Activated naive CD4-positive, alpha-beta T cell treated with anti-CD3 and anti-CD28 coated beads, Interleukin-2, amount 50 U/mL, for 72 hours (primary cell): ENCODE results near the gene ITPR2. TPM values are rescaled to one million over a fixed set of nuclear protein-coding genes. Genes with fewer than 3 reads are reported as not detected.
"Not testable (repeated sequence)": the region's sequence is repeated elsewhere in the genome, so short reads cannot be mapped to it uniquely, and the experiment has no call there.

Experiments used
- ATAC-seq, 2 donors: fragments of 150-1000 bp; cut with Tn5 transposase; 2 replicates each; pipeline ENCODE4 v1.10.0; 2021; ENCODE audit warnings: mild to moderate bottlenecking in 2 of 2, moderate library complexity in 2 of 2
- DNase-seq, 2 donors: peaks; one replicate each; pipeline ENCODE4 v3.0.0; 2021 to 2022; ENCODE audit warnings: low spot score in 2 of 2
- H3K27ac Mint-ChIP-seq, 2 donors: one replicate each; pipeline ENCODE4 v1.8.0; 2022; ENCODE audit warnings: mild to moderate bottlenecking in 2 of 2, mixed read lengths in 2 of 2
- H3K36me3 Mint-ChIP-seq, 2 donors: one replicate each; pipeline ENCODE4 v1.8.0; 2022; ENCODE audit warnings: mixed read lengths in 2 of 2
- H3K9me3 Mint-ChIP-seq, 2 donors: one replicate each; pipeline ENCODE4 v1.8.0; 2022; ENCODE audit warnings: mixed read lengths in 2 of 2
- total RNA-seq, 2 donors: library from RNA; stranded (reverse); gene quantifications; one replicate each; pipeline ENCODE4 v1.2.3, GENCODE V29; 2022

Gene ITPR2
- total RNA-seq, 2 donors from 2014 or later = 44.6 to 46.1 TPM

- no peak for ATAC-seq
- no peaks in the 10 kb centered on the region for H3K9me3 Mint-ChIP-seq
- H3K36me3 Mint-ChIP-seq = peaks cover 21 to 25% of the 10 kb centered on the region in 2 donors
- DNase-seq = no peak
- no peak overlapping the region for H3K27ac Mint-ChIP-seq
These were observed 363.4 kb downstream of the ITPR2 start for GRCh38 chr12:26469421-26470180.

- Mint-ChIP-seq H3K9me3 (no peaks in the 10 kb centered on the region), H3K27ac (no peak overlapping the region), H3K36me3 (peaks cover 4 to 14% of the 10 kb centered on the region in 2 donors)
- ATAC-seq (no peak), DNase-seq (no peak)
These were observed 365.6 kb downstream of the ITPR2 start for GRCh38 chr12:26467351-26467750.

- ATAC-seq (no peak), DNase-seq (no peak)
- H3K9me3 Mint-ChIP-seq = no peaks in the 10 kb centered on the region
- H3K27ac Mint-ChIP-seq = no peak overlapping the region
- peaks cover 4 to 14% of the 10 kb centered on the region in 2 donors for H3K36me3 Mint-ChIP-seq
These were observed 366.3 kb downstream of the ITPR2 start for GRCh38 chr12:26466726-26467125.

- H3K36me3 Mint-ChIP-seq = peaks cover 8 to 14% of the 10 kb centered on the region in 2 donors
- H3K9me3 Mint-ChIP-seq = no peaks in the 10 kb centered on the region
- ATAC-seq (no peak), DNase-seq (no peak)
- H3K27ac Mint-ChIP-seq = no peak overlapping the region
These were observed 367.4 kb downstream of the ITPR2 start for GRCh38 chr12:26465419-26466097.

GRCh38 chr12:26461776-26462175 is 371.2 kb downstream of the ITPR2 start:
- peaks cover 17 to 33% of the 10 kb centered on the region in 2 donors for H3K36me3 Mint-ChIP-seq
- H3K9me3 Mint-ChIP-seq = peaks cover 0 to 8% of the 10 kb centered on the region in 2 donors
- no peak for ATAC-seq
- DNase-seq = no peak
- H3K27ac Mint-ChIP-seq = no peak overlapping the region

GRCh38 chr12:26460361-26460760 is 372.6 kb downstream of the ITPR2 start:
- H3K36me3 Mint-ChIP-seq = peaks cover 19 to 33% of the 10 kb centered on the region in 2 donors
- H3K9me3 Mint-ChIP-seq = peaks cover 0 to 8% of the 10 kb centered on the region in 2 donors
- DNase-seq (no peak), ATAC-seq (no peak)
- no peak overlapping the region for H3K27ac Mint-ChIP-seq

- ATAC-seq = no peak
- peaks cover 19 to 33% of the 10 kb centered on the region in 2 donors for H3K36me3 Mint-ChIP-seq
- H3K27ac Mint-ChIP-seq = no peak overlapping the region
- DNase-seq = no peak
- H3K9me3 Mint-ChIP-seq = peaks cover 0 to 8% of the 10 kb centered on the region in 2 donors
These were observed 376.9 kb downstream of the ITPR2 start for GRCh38 chr12:26455936-26456574.

- peaks cover 0 to 8% of the 10 kb centered on the region in 2 donors for H3K9me3 Mint-ChIP-seq
- H3K27ac Mint-ChIP-seq = no peak overlapping the region
- ATAC-seq (no peak), DNase-seq (no peak)
- peaks cover 17 to 20% of the 10 kb centered on the region in 2 donors for H3K36me3 Mint-ChIP-seq
These were observed 379.7 kb downstream of the ITPR2 start for GRCh38 chr12:26453246-26453645.

GRCh38 chr12:26452511-26452910 is 380.5 kb downstream of the ITPR2 start:
- Mint-ChIP-seq H3K9me3 (peaks cover 0 to 8% of the 10 kb centered on the region in 2 donors), H3K27ac (peak overlapping the region in 1 of 2 donors; percentile 50), H3K36me3 (peaks cover 9 to 13% of the 10 kb centered on the region in 2 donors)
- ATAC-seq (no peak), DNase-seq (no peak)

- no peak for ATAC-seq
- Mint-ChIP-seq H3K27ac (no peak overlapping the region), H3K36me3 (peaks cover 2 to 5% of the 10 kb centered on the region in 2 donors), H3K9me3 (peaks cover 0 to under 1% of the 10 kb centered on the region in 2 donors)
- no peak for DNase-seq
These were observed 381.2 kb downstream of the ITPR2 start for GRCh38 chr12:26451763-26452162.

GRCh38 chr12:26445909-26446308 is 387.1 kb downstream of the ITPR2 start:
- ATAC-seq = no peak
- Mint-ChIP-seq H3K36me3 (peaks cover 0 to 19% of the 10 kb centered on the region in 2 donors), H3K9me3 (no peaks in the 10 kb centered on the region), H3K27ac (no peak overlapping the region)
- DNase-seq = no peak

GRCh38 chr12:26443309-26443708 is 389.7 kb downstream of the ITPR2 start:
- Mint-ChIP-seq H3K9me3 (no peaks in the 10 kb centered on the region), H3K36me3 (peaks cover 0 to 17% of the 10 kb centered on the region in 2 donors), H3K27ac (no peak overlapping the region)
- ATAC-seq (no peak), DNase-seq (no peak)

- no peak overlapping the region for H3K27ac Mint-ChIP-seq
- DNase-seq (no peak), ATAC-seq (no peak)
- no peaks in the 10 kb centered on the region for H3K9me3 Mint-ChIP-seq
- H3K36me3 Mint-ChIP-seq = peaks cover 0 to 17% of the 10 kb centered on the region in 2 donors
These were observed 391.6 kb downstream of the ITPR2 start for GRCh38 chr12:26441434-26441833.

- DNase-seq = no peak
- Mint-ChIP-seq H3K36me3 (peaks cover 0 to 6% of the 10 kb centered on the region in 2 donors), H3K27ac (no peak overlapping the region), H3K9me3 (no peaks in the 10 kb centered on the region)
- ATAC-seq = no peak
These were observed 398.0 kb downstream of the ITPR2 start for GRCh38 chr12:26435069-26435404.

GRCh38 chr12:26434299-26435068 is 398.5 kb downstream of the ITPR2 start:
- H3K27ac Mint-ChIP-seq = no peak overlapping the region
- peak in 1 of 2 donors; percentile 59 for ATAC-seq
- peak in 1 of 2 donors; percentile 7 for DNase-seq
- H3K9me3 Mint-ChIP-seq = no peaks in the 10 kb centered on the region
- H3K36me3 Mint-ChIP-seq = peaks cover 0 to 6% of the 10 kb centered on the region in 2 donors

GRCh38 chr12:26433701-26434100 is 399.3 kb downstream of the ITPR2 start:
- not testable (repeated sequence) for H3K27ac Mint-ChIP-seq, DNase-seq, ATAC-seq, H3K9me3 Mint-ChIP-seq, H3K36me3 Mint-ChIP-seq
